Umbilical cord (tissue), 2 donors: ENCODE measurements around the gene GIPC3. TPM values are rescaled to one million over a fixed set of nuclear protein-coding genes. Genes with fewer than 3 reads are reported as not detected.
"Not testable (repeated sequence)": the region's sequence is repeated elsewhere in the genome, so short reads cannot be mapped to it uniquely, and the experiment has no call there.

Experiments used
- DNase-seq: peaks from one replicate; pipeline ENCODE4 v3.0.0-alpha.2; 2015; ENCODE audit warnings: low spot score
- total RNA-seq: library from RNA; depleted of rRNA; stranded (reverse); fragments of >200 nt; gene quantifications from one replicate; pipeline ENCODE4 v1.2.3, GENCODE V29; 2014; ENCODE audit warnings: low replicate concordance; ENCODE audit not compliant: insufficient read depth

GIPC3 gene
- total RNA-seq, 1 donor from 2014 or later: 0.24 TPM

GRCh38 chr19:3576696-3577443, 8.4 kb upstream of the GIPC3 start:
- peak; percentile 78 for DNase-seq

- no peak for DNase-seq
Observed at GRCh38 chr19:3577723-3578344, 7.4 kb upstream of the GIPC3 start.

GRCh38 chr19:3578390-3578789, 6.9 kb upstream of the GIPC3 start:
- DNase-seq: no peak

- peak; percentile 45 for DNase-seq
Observed at GRCh38 chr19:3580156-3580934, 4.9 kb upstream of the GIPC3 start.

GRCh38 chr19:3581792-3582191, 3.5 kb upstream of the GIPC3 start:
- DNase-seq: not testable (repeated sequence)

GRCh38 chr19:3584036-3584802, 1.1 kb upstream of the GIPC3 start:
- not testable (repeated sequence) for DNase-seq

GRCh38 chr19:3586127-3586626, 899 bp downstream of the GIPC3 start:
- DNase-seq: no peak

- DNase-seq: no peak
Observed at GRCh38 chr19:3586707-3587346, 1.5 kb downstream of the GIPC3 start.

- no peak for DNase-seq
Observed at GRCh38 chr19:3589439-3589838, 4.2 kb downstream of the GIPC3 start.

GRCh38 chr19:3589949-3590348, 4.7 kb downstream of the GIPC3 start:
- no peak for DNase-seq

GRCh38 chr19:3590991-3591659, 5.8 kb downstream of the GIPC3 start:
- no peak for DNase-seq

- DNase-seq: no peak
Observed at GRCh38 chr19:3591876-3592613, 6.8 kb downstream of the GIPC3 start.

- no peak for DNase-seq
Observed at GRCh38 chr19:3593156-3593555, 7.9 kb downstream of the GIPC3 start.

- DNase-seq: no peak
Observed at GRCh38 chr19:3595521-3596061, 10.3 kb downstream of the GIPC3 start.

- DNase-seq: no peak
Observed at GRCh38 chr19:3599776-3600187, 14.5 kb downstream of the GIPC3 start.

- DNase-seq: no peak
Observed at GRCh38 chr19:3601021-3601420, 15.7 kb downstream of the GIPC3 start.

GRCh38 chr19:3603121-3603811, 18.0 kb downstream of the GIPC3 start:
- DNase-seq: no peak

- DNase-seq: no peak
Observed at GRCh38 chr19:3604227-3604986, 19.1 kb downstream of the GIPC3 start.
